IPS-20b (cell line): ENCODE data around the gene JPT1.

Experiments used
- H3K27ac ChIP-seq: one replicate; pipeline ENCODE4 v1.5.1; 2013; ENCODE audit warnings: low read length
- H3K27me3 ChIP-seq: 2 replicates; pipeline ENCODE4 v1.6.1; 2013; ENCODE audit warnings: mild to moderate bottlenecking, low read length, inconsistent platforms; ENCODE audit not compliant: insufficient read depth
- H3K36me3 ChIP-seq: 2 replicates; pipeline ENCODE4 v1.6.1; 2013; ENCODE audit warnings: low read depth, mild to moderate bottlenecking, inconsistent platforms, low read length, moderate library complexity; ENCODE audit not compliant: insufficient read depth
- H3K4me1 ChIP-seq: 2 replicates; pipeline ENCODE4 v1.6.1; 2013; ENCODE audit warnings: mild to moderate bottlenecking, control low read depth, inconsistent platforms, low read length, moderate library complexity; ENCODE audit not compliant: insufficient read depth
- H3K4me3 ChIP-seq: 2 replicates; pipeline ENCODE4 v1.5.1; 2013; ENCODE audit warnings: mild to moderate bottlenecking, low read length, inconsistent platforms
- H3K9ac ChIP-seq: 2 replicates; pipeline ENCODE4 v1.6.1; 2013; ENCODE audit warnings: low read depth, mild to moderate bottlenecking, inconsistent platforms, low read length, moderate library complexity
- H3K9me3 ChIP-seq: 2 replicates; pipeline ENCODE4 v1.6.1; 2013; ENCODE audit warnings: mild to moderate bottlenecking, low read depth, low read length, inconsistent platforms; ENCODE audit not compliant: insufficient read depth

JPT1 gene

GRCh38 chr17:75109407-75110233 lies 44.7 kb downstream of the JPT1 start, which contains the start of gene ARMC7:
ARMC7 (plus strand) TSS chr17:75109969; CDS start chr17:75110289, 320 bp downstream.
- Histone ChIP-seq H3K4me3 (peak within 1 kb of the TSS; percentile 85), H3K27ac (no peak within 1 kb of the TSS), H3K9ac (peak within 1 kb of the TSS; percentile 72), H3K36me3 (no peaks in the 10 kb centered on the region), H3K27me3 (peaks cover 10% of the 10 kb centered on the region; the same call in 1 of the 2 replicates), H3K9me3 (no peaks in the 10 kb centered on the region), H3K4me1 (peaks cover 5% of the 10 kb centered on the region; the same call in 1 of the 2 replicates)

GRCh38 chr17:75109046-75109406 lies 45.3 kb downstream of the JPT1 start:
- peak overlapping the region; percentile 72; the same call in 1 of the 2 replicates for H3K9ac ChIP-seq
- peaks cover 5% of the 10 kb centered on the region; the same call in 1 of the 2 replicates for H3K4me1 ChIP-seq
- no peaks in the 10 kb centered on the region for H3K9me3 ChIP-seq
- no peaks in the 10 kb centered on the region for H3K36me3 ChIP-seq
- H3K27ac ChIP-seq, result no peak overlapping the region
- H3K27me3 ChIP-seq, result peaks cover 10% of the 10 kb centered on the region; the same call in 1 of the 2 replicates
- H3K4me3 ChIP-seq, result peak overlapping the region; percentile 85

GRCh38 chr17:75108193-75108592 lies 46.1 kb downstream of the JPT1 start:
- no peaks in the 10 kb centered on the region for H3K9me3 ChIP-seq
- H3K9ac ChIP-seq, result no peak overlapping the region
- peaks cover 10% of the 10 kb centered on the region; the same call in 1 of the 2 replicates for H3K27me3 ChIP-seq
- no peak overlapping the region for H3K4me3 ChIP-seq
- no peaks in the 10 kb centered on the region for H3K36me3 ChIP-seq
- no peak overlapping the region for H3K27ac ChIP-seq
- peaks cover 5% of the 10 kb centered on the region; the same call in 1 of the 2 replicates for H3K4me1 ChIP-seq

GRCh38 chr17:75105126-75106080 lies 48.9 kb downstream of the JPT1 start:
- H3K9ac ChIP-seq, result no peak overlapping the region
- peaks cover 3% of the 10 kb centered on the region; the same call in 1 of the 2 replicates for H3K36me3 ChIP-seq
- H3K27ac ChIP-seq, result no peak overlapping the region
- H3K4me3 ChIP-seq, result no peak overlapping the region
- H3K4me1 ChIP-seq, result peaks cover 5% of the 10 kb centered on the region; the same call in 1 of the 2 replicates
- no peaks in the 10 kb centered on the region for H3K9me3 ChIP-seq
- H3K27me3 ChIP-seq, result peaks cover 10% of the 10 kb centered on the region; the same call in 1 of the 2 replicates

DNA sequence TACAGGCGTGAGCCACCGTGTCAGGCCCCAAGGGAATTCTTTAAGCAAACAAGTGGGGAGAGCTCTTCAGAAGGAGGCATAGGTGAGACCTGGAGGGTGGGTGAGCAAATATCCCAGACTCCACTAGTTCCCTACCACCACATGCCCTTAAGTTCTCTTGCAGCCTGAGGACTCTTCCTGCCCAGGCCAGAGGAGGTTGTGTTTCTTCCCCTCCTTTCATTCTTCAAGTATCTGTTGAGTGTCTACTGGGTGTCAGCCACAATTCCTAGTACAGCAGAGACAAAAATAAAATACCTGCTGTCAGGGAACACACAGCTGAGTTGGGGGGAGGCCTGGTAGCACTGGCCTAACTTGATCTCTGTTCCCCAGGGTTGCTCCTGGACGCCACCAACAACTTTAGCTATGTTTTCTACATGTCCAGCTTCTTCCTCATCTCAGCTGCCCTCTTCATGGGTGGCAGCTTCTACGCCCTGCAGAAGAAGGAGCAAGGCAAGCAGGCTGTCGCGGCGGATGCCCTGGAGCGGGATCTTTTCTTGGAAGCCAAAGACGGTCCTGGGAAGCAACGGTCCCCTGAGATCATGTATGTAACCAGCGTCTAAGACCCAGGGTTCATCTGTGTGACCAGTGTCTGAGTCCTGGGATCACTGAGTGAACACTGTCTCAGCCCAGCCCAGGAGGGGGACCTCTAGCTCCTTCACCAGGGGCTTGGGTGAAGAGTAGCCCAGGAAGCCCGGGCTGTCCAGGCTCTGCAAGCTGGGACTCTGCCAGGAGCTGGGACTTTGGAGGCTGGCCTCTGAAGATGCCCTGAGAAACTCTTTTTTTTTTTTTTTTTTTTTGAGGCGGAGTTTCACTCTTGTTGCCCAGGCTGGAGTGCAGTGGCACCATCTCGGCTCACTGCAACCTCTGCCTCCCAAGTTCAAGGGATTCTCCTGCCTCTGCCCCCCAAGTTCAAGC lies 50.4 kb downstream of the JPT1 start:
- Histone ChIP-seq H3K36me3 (peaks cover 6% of the 10 kb centered on the region; the same call in 1 of the 2 replicates), H3K4me3 (no peak overlapping the region), H3K4me1 (peaks cover 3% of the 10 kb centered on the region; the same call in 1 of the 2 replicates), H3K9me3 (no peaks in the 10 kb centered on the region), H3K27ac (no peak overlapping the region), H3K9ac (no peak overlapping the region), H3K27me3 (peaks cover 7% of the 10 kb centered on the region; the same call in 1 of the 2 replicates)

- no peak overlapping the region for H3K27ac ChIP-seq
- H3K9ac ChIP-seq, result no peak overlapping the region
Observed at GRCh38 chr17:75102385-75102821, 51.9 kb downstream of the JPT1 start.

GRCh38 chr17:75099881-75100595 lies 54.3 kb downstream of the JPT1 start:
- Histone ChIP-seq H3K27me3 (no peaks in the 10 kb centered on the region), H3K36me3 (peaks cover 6% of the 10 kb centered on the region; the same call in 1 of the 2 replicates), H3K9ac (no peak overlapping the region), H3K27ac (no peak overlapping the region), H3K4me1 (no peaks in the 10 kb centered on the region; the same call in 1 of the 2 replicates), H3K9me3 (no peaks in the 10 kb centered on the region), H3K4me3 (no peak overlapping the region)

More at GRCh38 chr17:75102385-75102821, 51.9 kb downstream of the JPT1 start:
- H3K4me1 ChIP-seq, result no peaks in the 10 kb centered on the region; the same call in 1 of the 2 replicates
- no peaks in the 10 kb centered on the region for H3K9me3 ChIP-seq
- peaks cover 6% of the 10 kb centered on the region; the same call in 1 of the 2 replicates for H3K36me3 ChIP-seq
- no peak overlapping the region for H3K4me3 ChIP-seq
- no peaks in the 10 kb centered on the region for H3K27me3 ChIP-seq

- H3K36me3 ChIP-seq, result peaks cover 6% of the 10 kb centered on the region; the same call in 1 of the 2 replicates
- H3K9ac ChIP-seq, result no peak overlapping the region
- H3K9me3 ChIP-seq, result no peaks in the 10 kb centered on the region
- H3K27me3 ChIP-seq, result no peaks in the 10 kb centered on the region
- H3K4me1 ChIP-seq, result no peaks in the 10 kb centered on the region; the same call in 1 of the 2 replicates
- H3K27ac ChIP-seq, result no peak overlapping the region
- H3K4me3 ChIP-seq, result no peak overlapping the region
Observed at GRCh38 chr17:75098861-75099260, 55.5 kb downstream of the JPT1 start.

GRCh38 chr17:75097865-75098264 lies 56.4 kb downstream of the JPT1 start:
- Histone ChIP-seq H3K36me3 (peaks cover 6% of the 10 kb centered on the region; the same call in 1 of the 2 replicates), H3K27ac (no peak overlapping the region), H3K4me3 (no peak overlapping the region), H3K9me3 (no peaks in the 10 kb centered on the region), H3K4me1 (no peaks in the 10 kb centered on the region; the same call in 1 of the 2 replicates), H3K27me3 (no peaks in the 10 kb centered on the region), H3K9ac (no peak overlapping the region)

GRCh38 chr17:75096082-75096625 lies 58.2 kb downstream of the JPT1 start:
- H3K36me3 ChIP-seq, result peaks cover 6% of the 10 kb centered on the region; the same call in 1 of the 2 replicates
- H3K9ac ChIP-seq, result no peak overlapping the region
- no peak overlapping the region for H3K27ac ChIP-seq
- H3K4me1 ChIP-seq, result peaks cover 8% of the 10 kb centered on the region
- no peak overlapping the region for H3K4me3 ChIP-seq
- no peaks in the 10 kb centered on the region for H3K27me3 ChIP-seq
- H3K9me3 ChIP-seq, result no peaks in the 10 kb centered on the region
